Epithelial cell of esophagus (primary cell): ENCODE data around the gene STRA8.

Experiments
- DNase-seq: peaks from one replicate; pipeline ENCODE4 v3.0.0; 2010; ENCODE audit warnings: low read depth
- H3K4me3 ChIP-seq: 2 replicates; pipeline ENCODE4 v1.5.1; 2011; ENCODE audit warnings: mild to moderate bottlenecking, low read length, control low read depth
- CTCF ChIP-seq: IDR thresholded peaks from 2 replicates; pipeline ENCODE4 v1.5.1; 2011; ENCODE audit warnings: low read depth, mild to moderate bottlenecking, low read length, control low read depth, inconsistent platforms; ENCODE audit not compliant: insufficient read depth; ENCODE audit errors: missing control alignments

STRA8 gene

GRCh38 chr7:135259702-135260101, 26.1 kb downstream of the STRA8 start:
- TF ChIP-seq CTCF: no peak
- no peak overlapping the region for H3K4me3 ChIP-seq
- no peak for DNase-seq

- no peak overlapping the region for H3K4me3 ChIP-seq
- TF ChIP-seq CTCF: no peak
- DNase-seq: no peak
Measured at GRCh38 chr7:135260470-135260869, 26.8 kb downstream of the STRA8 start.

GRCh38 chr7:135260930-135261721, 27.5 kb downstream of the STRA8 start:
- no peak for DNase-seq
- H3K4me3 ChIP-seq: no peak overlapping the region
- TF ChIP-seq CTCF: no peak

- TF ChIP-seq CTCF: no peak
- no peak overlapping the region for H3K4me3 ChIP-seq
Measured at GRCh38 chr7:135262623-135263320, 29.1 kb downstream of the STRA8 start.

GRCh38 chr7:135263321-135263970, 29.8 kb downstream of the STRA8 start:
- no peak for TF ChIP-seq CTCF
- no peak overlapping the region for H3K4me3 ChIP-seq
- peak; percentile 4 for DNase-seq

More at GRCh38 chr7:135262623-135263320, 29.1 kb downstream of the STRA8 start:
- peak; percentile 17 for DNase-seq

GRCh38 chr7:135265637-135266036, 32.0 kb downstream of the STRA8 start:
- no peak overlapping the region for H3K4me3 ChIP-seq
- DNase-seq: no peak
- TF ChIP-seq CTCF: no peak
